ENCODE data around the gene TTK. TPM values are rescaled to one million over a fixed set of nuclear protein-coding genes. Genes with fewer than 3 reads are reported as not detected.

Gene TTK
- polyA plus RNA-seq (2013, experiment 1 of 2) = 56.0 TPM
- polyA plus RNA-seq (2013, experiment 2 of 2) = 56.5 TPM

- Histone ChIP-seq H2BK5ac (ENCODE audit: low read length) (peak within 1 kb of the TSS; percentile 75), H3K27me3 (ENCODE audit: control insufficient read depth in 3 of 3, insufficient read depth in 3 of 3, low read depth in 1 of 3, low read length in 3 of 3) (no peaks in the 10 kb centered on the region), H3K4me1 (ENCODE audit: control insufficient read depth in 2 of 2, insufficient read depth in 1 of 2, low read depth in 1 of 2, low read length in 2 of 2) (peaks cover 0 to 2% of the 10 kb centered on the region in 2 donors), H2AK5ac (ENCODE audit: low read depth, low read length) (no peak within 1 kb of the TSS), H3K9ac (ENCODE audit: low read depth, low read length, poor library complexity) (peak within 1 kb of the TSS; percentile 93), H3K36me3 (replicated peaks in 1 of 2; ENCODE audit: control insufficient read depth in 2 of 2, insufficient read depth in 2 of 2, low read length in 2 of 2) (peaks cover 2 to 36% of the 10 kb centered on the region in 2 donors), H2AFZ (ENCODE audit: low read length) (peak within 1 kb of the TSS; percentile 94), H3K4ac (ENCODE audit: low read length) (no peak within 1 kb of the TSS), H3K27ac (replicated peaks; ENCODE audit: low read length) (peak within 1 kb of the TSS; percentile 90), H3K4me3 (ENCODE audit: low read length in 2 of 2) (peak within 1 kb of the TSS; percentile 90 to 96), H2BK15ac (ENCODE audit: low read length) (no peak within 1 kb of the TSS), H2BK12ac (ENCODE audit: low read length) (no peak within 1 kb of the TSS), H3K4me2 (ENCODE audit: insufficient read depth, low read length, poor library complexity, severe bottlenecking) (peak within 1 kb of the TSS; percentile 66), H3K79me1 (ENCODE audit: low read depth, low read length) (peaks cover 4% of the 10 kb centered on the region), H4K91ac (ENCODE audit: low read depth, low read length, poor library complexity) (no peak within 1 kb of the TSS), H2BK120ac (ENCODE audit: low read depth, low read length) (no peak within 1 kb of the TSS), H4K8ac (ENCODE audit: low read depth, low read length) (no peak within 1 kb of the TSS), H3K14ac (ENCODE audit: low read length) (no peak within 1 kb of the TSS), H3K9me3 (replicated peaks in 1 of 2; ENCODE audit: control insufficient read depth in 2 of 2, insufficient read depth in 1 of 2, low read depth in 1 of 2, low read length in 2 of 2) (no peaks in the 10 kb centered on the region), H3K23ac (ENCODE audit: low read depth, low read length, poor library complexity) (peak within 1 kb of the TSS; percentile 97), H3K18ac (ENCODE audit: low read length) (peak within 1 kb of the TSS; percentile 98)
- no CpG with 5 or more reads among the region's 56 CpGs for WGBS, 2 donors (ENCODE audit: extremely low coverage in 2 of 2, insufficient read length in 2 of 2, insufficient replicate concordance in 1 of 2)
- DNase-seq (ENCODE audit: low spot score) = peak; percentile 86
Measured at GRCh38 chr6:80004173-80005072, at the start of gene TTK. Gene TTK (plus strand): TSS chr6:80004649. CDS start chr6:80005844, 1,195 bp downstream.

- H3K4me1 ChIP-seq (ENCODE audit: control insufficient read depth in 2 of 2, insufficient read depth in 1 of 2, low read depth in 1 of 2, low read length in 2 of 2) = no peaks in the 10 kb centered on the region
- no peak overlapping the region for H3K27ac ChIP-seq (replicated peaks; ENCODE audit: low read length)
- no peak overlapping the region for H3K4me2 ChIP-seq (ENCODE audit: insufficient read depth, low read length, poor library complexity, severe bottlenecking)
- H2BK5ac ChIP-seq (ENCODE audit: low read length) = no peak overlapping the region
- H3K18ac ChIP-seq (ENCODE audit: low read length) = no peak overlapping the region
- H3K23ac ChIP-seq (ENCODE audit: low read depth, low read length, poor library complexity) = no peak overlapping the region
- H2AFZ ChIP-seq (ENCODE audit: low read length) = no peak overlapping the region
- H4K91ac ChIP-seq (ENCODE audit: low read depth, low read length, poor library complexity) = no peak overlapping the region
- no peak for DNase-seq (ENCODE audit: low spot score)
- H2AK5ac ChIP-seq (ENCODE audit: low read depth, low read length) = no peak overlapping the region
- H3K14ac ChIP-seq (ENCODE audit: low read length) = no peak overlapping the region
- H3K4me3 ChIP-seq (ENCODE audit: low read length in 2 of 2) = no peak overlapping the region
- H3K27me3 ChIP-seq (ENCODE audit: control insufficient read depth in 3 of 3, insufficient read depth in 3 of 3, low read depth in 1 of 3, low read length in 3 of 3) = peaks cover 0 to 5% (median 0%) of the 10 kb centered on the region in 3 experiments
- no peaks in the 10 kb centered on the region for H3K79me1 ChIP-seq (ENCODE audit: low read depth, low read length)
- H2BK120ac ChIP-seq (ENCODE audit: low read depth, low read length) = no peak overlapping the region
- no peaks in the 10 kb centered on the region for H3K36me3 ChIP-seq (replicated peaks in 1 of 2; ENCODE audit: control insufficient read depth in 2 of 2, insufficient read depth in 2 of 2, low read length in 2 of 2)
- no peak overlapping the region for H3K9ac ChIP-seq (ENCODE audit: low read depth, low read length, poor library complexity)
- no peak overlapping the region for H3K4ac ChIP-seq (ENCODE audit: low read length)
- H2BK15ac ChIP-seq (ENCODE audit: low read length) = no peak overlapping the region
- no peaks in the 10 kb centered on the region for H3K9me3 ChIP-seq (replicated peaks in 1 of 2; ENCODE audit: control insufficient read depth in 2 of 2, insufficient read depth in 1 of 2, low read depth in 1 of 2, low read length in 2 of 2)
- no peak overlapping the region for H2BK12ac ChIP-seq (ENCODE audit: low read length)
- no peak overlapping the region for H4K8ac ChIP-seq (ENCODE audit: low read depth, low read length)
Measured at GRCh38 chr6:79954849-79955248, 49.6 kb upstream of the TTK start.

GRCh38 chr6:79964607-79965081 is 39.8 kb upstream of the TTK start:
- H3K23ac ChIP-seq (ENCODE audit: low read depth, low read length, poor library complexity) = no peak overlapping the region
- DNase-seq (ENCODE audit: low spot score) = no peak
- H3K14ac ChIP-seq (ENCODE audit: low read length) = no peak overlapping the region

DNA sequence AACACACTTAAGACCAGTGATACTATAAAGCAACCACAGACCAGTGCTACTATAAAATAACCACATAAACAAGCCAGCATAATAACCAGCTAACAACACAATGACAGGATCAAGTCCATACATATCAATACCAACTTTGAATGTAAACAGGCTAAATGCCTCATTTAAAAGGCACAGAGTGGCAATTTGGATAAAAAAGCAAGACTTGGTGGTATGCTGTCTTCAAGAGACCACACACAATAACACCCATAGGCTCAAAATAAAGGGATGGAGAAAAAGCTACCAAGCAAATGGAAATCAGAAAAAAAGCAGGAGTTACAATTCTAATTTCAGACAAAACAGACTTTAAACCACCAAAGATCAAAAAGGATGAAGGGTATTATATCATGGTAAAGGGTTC is 37.3 kb upstream of the TTK start:
- no peak overlapping the region for H2BK12ac ChIP-seq (ENCODE audit: low read length)
- no peaks in the 10 kb centered on the region for H3K27me3 ChIP-seq (ENCODE audit: control insufficient read depth in 3 of 3, insufficient read depth in 3 of 3, low read depth in 1 of 3, low read length in 3 of 3)
- H4K91ac ChIP-seq (ENCODE audit: low read depth, low read length, poor library complexity) = no peak overlapping the region

More at GRCh38 chr6:79964607-79965081, 39.8 kb upstream of the TTK start:
- H3K36me3 ChIP-seq (replicated peaks in 1 of 2; ENCODE audit: control insufficient read depth in 2 of 2, insufficient read depth in 2 of 2, low read length in 2 of 2) = no peaks in the 10 kb centered on the region
- H3K27ac ChIP-seq (replicated peaks; ENCODE audit: low read length) = no peak overlapping the region
- no peak overlapping the region for H3K4ac ChIP-seq (ENCODE audit: low read length)
- H4K91ac ChIP-seq (ENCODE audit: low read depth, low read length, poor library complexity) = no peak overlapping the region
- WGBS, 2 donors (ENCODE audit: extremely low coverage in 2 of 2, insufficient read length in 2 of 2, insufficient replicate concordance in 1 of 2) = no CpG with 5 or more reads among the region's 3 CpGs
- no peaks in the 10 kb centered on the region for H3K79me1 ChIP-seq (ENCODE audit: low read depth, low read length)
- no peak overlapping the region for H3K4me3 ChIP-seq (ENCODE audit: low read length in 2 of 2)
- H3K18ac ChIP-seq (ENCODE audit: low read length) = no peak overlapping the region
- no peak overlapping the region for H2BK5ac ChIP-seq (ENCODE audit: low read length)
- H3K4me1 ChIP-seq (ENCODE audit: control insufficient read depth in 2 of 2, insufficient read depth in 1 of 2, low read depth in 1 of 2, low read length in 2 of 2) = no peaks in the 10 kb centered on the region
- no peak overlapping the region for H2AK5ac ChIP-seq (ENCODE audit: low read depth, low read length)
- H4K8ac ChIP-seq (ENCODE audit: low read depth, low read length) = no peak overlapping the region
- no peak overlapping the region for H3K4me2 ChIP-seq (ENCODE audit: insufficient read depth, low read length, poor library complexity, severe bottlenecking)
- H3K27me3 ChIP-seq (ENCODE audit: control insufficient read depth in 3 of 3, insufficient read depth in 3 of 3, low read depth in 1 of 3, low read length in 3 of 3) = no peaks in the 10 kb centered on the region
- H2AFZ ChIP-seq (ENCODE audit: low read length) = no peak overlapping the region
- H2BK15ac ChIP-seq (ENCODE audit: low read length) = no peak overlapping the region
- H3K9ac ChIP-seq (ENCODE audit: low read depth, low read length, poor library complexity) = no peak overlapping the region
- no peaks in the 10 kb centered on the region for H3K9me3 ChIP-seq (replicated peaks in 1 of 2; ENCODE audit: control insufficient read depth in 2 of 2, insufficient read depth in 1 of 2, low read depth in 1 of 2, low read length in 2 of 2)
- no peak overlapping the region for H2BK120ac ChIP-seq (ENCODE audit: low read depth, low read length)
- no peak overlapping the region for H2BK12ac ChIP-seq (ENCODE audit: low read length)

More for the DNA sequence above, 37.3 kb upstream of the TTK start:
- Histone ChIP-seq H3K36me3 (replicated peaks in 1 of 2; ENCODE audit: control insufficient read depth in 2 of 2, insufficient read depth in 2 of 2, low read length in 2 of 2) (no peaks in the 10 kb centered on the region), H2BK5ac (ENCODE audit: low read length) (no peak overlapping the region), H2AK5ac (ENCODE audit: low read depth, low read length) (no peak overlapping the region), H4K8ac (ENCODE audit: low read depth, low read length) (no peak overlapping the region), H2BK15ac (ENCODE audit: low read length) (no peak overlapping the region), H2AFZ (ENCODE audit: low read length) (no peak overlapping the region), H3K9ac (ENCODE audit: low read depth, low read length, poor library complexity) (no peak overlapping the region), H3K4ac (ENCODE audit: low read length) (no peak overlapping the region), H3K23ac (ENCODE audit: low read depth, low read length, poor library complexity) (no peak overlapping the region), H3K4me2 (ENCODE audit: insufficient read depth, low read length, poor library complexity, severe bottlenecking) (no peak overlapping the region), H3K4me1 (ENCODE audit: control insufficient read depth in 2 of 2, insufficient read depth in 1 of 2, low read depth in 1 of 2, low read length in 2 of 2) (no peaks in the 10 kb centered on the region), H3K18ac (ENCODE audit: low read length) (no peak overlapping the region), H3K4me3 (ENCODE audit: low read length in 2 of 2) (no peak overlapping the region), H3K14ac (ENCODE audit: low read length) (no peak overlapping the region), H3K27ac (replicated peaks; ENCODE audit: low read length) (no peak overlapping the region), H3K9me3 (replicated peaks in 1 of 2; ENCODE audit: control insufficient read depth in 2 of 2, insufficient read depth in 1 of 2, low read depth in 1 of 2, low read length in 2 of 2) (peaks cover 0 to 4% of the 10 kb centered on the region in 2 donors), H3K79me1 (ENCODE audit: low read depth, low read length) (no peaks in the 10 kb centered on the region), H2BK120ac (ENCODE audit: low read depth, low read length) (no peak overlapping the region)
- DNase-seq (ENCODE audit: low spot score) = no peak

Data from neuronal stem cell (in vitro differentiated cells).